ENCODE data around the gene HDDC2.
"Not testable (repeated sequence)": the region's sequence is repeated elsewhere in the genome, so short reads cannot be mapped to it uniquely, and the experiment has no call there.

Gene HDDC2

GRCh38 chr6:125294036-125294435, 7.7 kb downstream of the HDDC2 start:
- H3K27ac ChIP-seq: no peak overlapping the region
- TF ChIP-seq CTCF (conservative IDR thresholded peaks at IDR 0.05): no peak

- H3K27ac ChIP-seq: no peak overlapping the region
Observed at GRCh38 chr6:125293587-125293986, 8.2 kb downstream of the HDDC2 start.

GRCh38 chr6:125287718-125288117, 14.0 kb downstream of the HDDC2 start:
- no peak overlapping the region for H3K27ac ChIP-seq
- TF ChIP-seq CTCF (conservative IDR thresholded peaks at IDR 0.05): no peak

More at GRCh38 chr6:125293587-125293986, 8.2 kb downstream of the HDDC2 start:
- no peak for TF ChIP-seq CTCF (conservative IDR thresholded peaks at IDR 0.05)

- H3K27ac ChIP-seq: no peak overlapping the region
- TF ChIP-seq CTCF (conservative IDR thresholded peaks at IDR 0.05): no peak
Observed at GRCh38 chr6:125285936-125286335, 15.8 kb downstream of the HDDC2 start.

GRCh38 chr6:125285353-125285752, 16.4 kb downstream of the HDDC2 start:
- H3K27ac ChIP-seq: no peak overlapping the region
- no peak for TF ChIP-seq CTCF (conservative IDR thresholded peaks at IDR 0.05)

GRCh38 chr6:125282470-125282869, 19.3 kb downstream of the HDDC2 start:
- H3K27ac ChIP-seq: not testable (repeated sequence)

GRCh38 chr6:125280370-125281035, 21.3 kb downstream of the HDDC2 start:
- H3K27ac ChIP-seq: not testable (repeated sequence)

- TF ChIP-seq CTCF (conservative IDR thresholded peaks at IDR 0.05): no peak
- no peak overlapping the region for H3K27ac ChIP-seq
Observed at GRCh38 chr6:125279961-125280360, 21.8 kb downstream of the HDDC2 start.

GRCh38 chr6:125277838-125278237, 23.9 kb downstream of the HDDC2 start:
- no peak for TF ChIP-seq CTCF (conservative IDR thresholded peaks at IDR 0.05)
- peak overlapping the region; percentile 20 for H3K27ac ChIP-seq
